OCI-LY1 (cell line): ENCODE data around the gene CCL26.
"Not testable (repeated sequence)": the region's sequence is repeated elsewhere in the genome, so short reads cannot be mapped to it uniquely, and the experiment has no call there.

Experiments used
- H2AFZ ChIP-seq: fragments of 200-600 bp; sonication (generic), shearing (Covaris generic); 2 replicates; pipeline ENCODE4 v1.6.0; 2014; ENCODE audit warnings: antibody characterized with exemption, mild to moderate bottlenecking, low read length
- H3F3A ChIP-seq: fragments of 200-600 bp; sonication (generic), shearing (Covaris generic); 2 replicates; pipeline ENCODE4 v1.6.0; 2014; ENCODE audit warnings: mild to moderate bottlenecking, antibody characterized with exemption, low read length, moderate library complexity; ENCODE audit not compliant: insufficient read depth
- H3K27ac ChIP-seq: fragments of 200-600 bp; sonication (generic); 2 replicates; pipeline ENCODE4 v1.5.1; 2014; ENCODE audit warnings: low read length, mixed run types, mild to moderate bottlenecking, low read depth; ENCODE audit not compliant: poor library complexity, severe bottlenecking
- H3K27me3 ChIP-seq: fragments of 200-600 bp; sonication (generic); 2 replicates; pipeline ENCODE4 v1.6.0; 2014; ENCODE audit warnings: antibody characterized with exemption, mild to moderate bottlenecking, low read length, moderate library complexity; ENCODE audit not compliant: insufficient read depth
- H3K36me3 ChIP-seq: fragments of 200-600 bp; sonication (generic); 2 replicates; pipeline ENCODE4 v1.6.1; 2014; ENCODE audit warnings: mild to moderate bottlenecking, antibody characterized with exemption, low read length, moderate library complexity, mixed read lengths; ENCODE audit not compliant: insufficient read depth
- H3K4me1 ChIP-seq: fragments of 200-600 bp; sonication (generic); 2 replicates; pipeline ENCODE4 v1.5.1; 2014; ENCODE audit warnings: mild to moderate bottlenecking, low read length, moderate library complexity; ENCODE audit not compliant: insufficient read depth, severe bottlenecking
- H3K4me2 ChIP-seq: fragments of 200-600 bp; sonication (generic), shearing (Covaris generic); 2 replicates; pipeline ENCODE4 v1.6.1; 2014; ENCODE audit warnings: low read length
- H3K4me3 ChIP-seq: fragments of 200-600 bp; sonication (generic); 2 replicates; pipeline ENCODE4 v1.5.1; 2014; ENCODE audit warnings: low read length, low read depth, mild to moderate bottlenecking, mixed read lengths; ENCODE audit not compliant: poor library complexity, severe bottlenecking
- H3K79me2 ChIP-seq: fragments of 200-600 bp; shearing (Covaris generic); 2 replicates; pipeline ENCODE4 v1.6.1; 2016; ENCODE audit warnings: mixed run types, low read length, mixed read lengths; ENCODE audit not compliant: insufficient read depth
- H3K9ac ChIP-seq: fragments of 200-600 bp; sonication (generic), shearing (Covaris generic); 2 replicates; pipeline ENCODE4 v1.6.1; 2014; ENCODE audit warnings: mild to moderate bottlenecking, low read length, mixed read lengths
- H3K9me2 ChIP-seq: fragments of 200-600 bp; sonication (generic), shearing (Covaris generic); 2 replicates; pipeline ENCODE4 v1.6.1; 2014; ENCODE audit warnings: low read depth, mild to moderate bottlenecking, low read length, mixed read lengths
- H3K9me3 ChIP-seq: fragments of 200-600 bp; shearing (Covaris generic); 2 replicates; pipeline ENCODE4 v1.6.1; 2014; ENCODE audit warnings: low read length, mixed read lengths
- H4K20me1 ChIP-seq: fragments of 200-600 bp; sonication (generic), shearing (Covaris generic); 2 replicates; pipeline ENCODE4 v1.6.0; 2016; ENCODE audit warnings: mild to moderate bottlenecking, low read length; ENCODE audit not compliant: insufficient read depth
- CTCF ChIP-seq: fragments of 200-600 bp; sonication (generic), shearing (Covaris generic); IDR thresholded peaks from 2 replicates; pipeline ENCODE4 v1.5.1; 2017; ENCODE audit warnings: mild to moderate bottlenecking, antibody characterized with exemption, low read length, moderate library complexity, mixed read lengths
- EZH2 ChIP-seq: fragments of 200-600 bp; sonication (generic), shearing (Covaris generic); IDR thresholded peaks from 2 replicates; pipeline ENCODE4 v1.8.0; 2017; ENCODE audit warnings: borderline replicate concordance, mixed run types, mild to moderate bottlenecking, antibody characterized with exemption, low read length, moderate library complexity, mixed read lengths

Gene CCL26

DNA sequence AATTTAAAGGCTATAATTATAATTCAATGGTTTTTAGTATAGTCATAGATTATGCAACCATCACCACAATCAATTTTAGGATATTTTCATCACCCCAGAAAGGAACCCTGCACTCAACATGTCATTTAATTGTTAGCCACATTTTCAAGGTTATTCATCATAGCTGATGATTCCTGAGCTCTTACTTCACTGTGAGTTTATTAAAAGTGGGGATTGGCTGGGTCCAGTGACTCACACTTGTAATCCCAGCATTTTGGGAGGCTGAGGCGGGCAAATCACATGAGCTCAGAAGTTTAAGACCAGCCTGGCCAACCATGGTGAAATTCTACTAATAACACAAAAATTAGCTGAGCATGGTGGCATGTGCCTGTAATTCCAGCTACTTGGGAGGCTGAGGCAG lies 787 bp downstream of the CCL26 start:
- H3K36me3 ChIP-seq = no peaks in the 10 kb centered on the region
- no peak overlapping the region for H3K9ac ChIP-seq
- H4K20me1 ChIP-seq = no peaks in the 10 kb centered on the region
- no peaks in the 10 kb centered on the region for H3K9me2 ChIP-seq
- H3F3A ChIP-seq = no peaks in the 10 kb centered on the region
- H3K27me3 ChIP-seq = 0 out of 2 replicates have a peak, but pooled peaks cover 8% of the 10 kb centered on the region
- no peak overlapping the region for H3K4me2 ChIP-seq
- no peaks in the 10 kb centered on the region for H3K4me1 ChIP-seq
- no peak overlapping the region for H3K27ac ChIP-seq
- no peaks in the 10 kb centered on the region for H3K79me2 ChIP-seq
- TF ChIP-seq CTCF (no peak), EZH2 (no peak)
- no peaks in the 10 kb centered on the region for H3K9me3 ChIP-seq
- no peak overlapping the region for H2AFZ ChIP-seq
- H3K4me3 ChIP-seq = no peak overlapping the region

DNA sequence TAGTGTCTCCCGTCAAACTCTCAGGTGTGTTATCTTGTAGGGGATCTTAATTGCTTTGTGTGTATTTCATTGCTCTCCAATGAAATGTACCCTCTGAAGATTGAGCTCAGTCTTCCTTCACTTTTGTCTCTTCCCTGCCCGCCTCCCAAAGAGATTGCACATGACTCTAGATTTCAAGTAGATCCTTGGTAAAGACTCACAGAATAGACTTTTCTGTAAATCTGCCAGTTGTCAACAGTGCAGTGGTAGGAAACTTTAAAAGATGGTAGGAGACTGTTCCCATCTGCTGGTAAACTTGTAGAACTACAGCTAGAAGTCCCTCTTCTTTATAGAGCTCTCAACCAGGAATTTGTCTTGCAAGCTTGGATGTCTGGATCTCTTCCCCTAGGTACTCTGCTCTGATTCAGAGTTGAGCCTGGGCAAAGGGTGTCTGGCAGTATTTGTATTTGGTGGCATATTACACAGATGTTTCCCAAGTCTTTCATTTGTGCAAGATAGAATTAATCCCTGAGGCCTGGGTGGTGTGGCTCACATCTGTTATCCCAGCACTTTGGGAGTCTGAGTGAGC lies 9.6 kb downstream of the CCL26 start:
- H3K27ac ChIP-seq = no peak overlapping the region
- H3K27me3 ChIP-seq = peaks cover 3% of the 10 kb centered on the region; the same call in 1 of the 2 replicates
- H3K36me3 ChIP-seq = no peaks in the 10 kb centered on the region
- H3K4me2 ChIP-seq = no peak overlapping the region
- H3K4me3 ChIP-seq = no peak overlapping the region
- no peaks in the 10 kb centered on the region for H3K4me1 ChIP-seq
- H3K9me2 ChIP-seq = no peaks in the 10 kb centered on the region
- H3K79me2 ChIP-seq = no peaks in the 10 kb centered on the region
- H4K20me1 ChIP-seq = no peaks in the 10 kb centered on the region
- H3K9me3 ChIP-seq = no peaks in the 10 kb centered on the region
- peak; percentile 80 for TF ChIP-seq CTCF
- TF ChIP-seq EZH2 = no peak
- no peak overlapping the region for H2AFZ ChIP-seq
- H3K9ac ChIP-seq = no peak overlapping the region
- H3F3A ChIP-seq = no peaks in the 10 kb centered on the region

GRCh38 chr7:75761801-75762200 lies 10.2 kb downstream of the CCL26 start:
- H2AFZ ChIP-seq, H3K4me2 ChIP-seq, H3K27me3 ChIP-seq, H4K20me1 ChIP-seq, H3K27ac ChIP-seq, H3F3A ChIP-seq, H3K4me3 ChIP-seq, H3K9me2 ChIP-seq, H3K4me1 ChIP-seq, H3K79me2 ChIP-seq, H3K9ac ChIP-seq, H3K9me3 ChIP-seq, H3K36me3 ChIP-seq: not testable (repeated sequence)

DNA sequence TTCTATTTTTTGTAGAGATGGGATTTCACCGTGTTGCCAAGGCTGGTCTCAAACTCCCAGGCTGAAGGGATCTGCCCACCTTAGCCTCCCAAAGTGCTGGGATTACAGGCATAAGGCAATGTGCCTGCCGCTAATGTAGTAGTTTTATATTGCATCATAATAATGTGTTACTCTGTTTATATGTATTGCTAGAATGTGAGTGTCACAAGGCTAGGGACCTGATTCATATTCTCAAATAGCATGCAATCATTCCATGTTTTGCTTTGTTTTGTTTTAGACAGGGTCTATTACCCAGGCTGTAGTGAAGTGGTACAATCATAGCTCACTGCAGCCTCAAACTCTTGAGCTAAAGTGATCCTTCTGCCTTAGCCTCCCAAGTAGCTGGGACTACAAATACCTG lies 13.5 kb downstream of the CCL26 start:
- no peaks in the 10 kb centered on the region for H3F3A ChIP-seq
- no peak overlapping the region for H3K4me3 ChIP-seq
- no peaks in the 10 kb centered on the region for H3K9me3 ChIP-seq
- no peak overlapping the region for H2AFZ ChIP-seq
- no peaks in the 10 kb centered on the region for H4K20me1 ChIP-seq
- H3K9ac ChIP-seq = no peak overlapping the region
- no peak overlapping the region for H3K27ac ChIP-seq
- TF ChIP-seq EZH2 = no peak
- H3K9me2 ChIP-seq = no peaks in the 10 kb centered on the region
- H3K4me1 ChIP-seq = no peaks in the 10 kb centered on the region
- H3K79me2 ChIP-seq = no peaks in the 10 kb centered on the region
- no peaks in the 10 kb centered on the region for H3K36me3 ChIP-seq
- no peak overlapping the region for H3K4me2 ChIP-seq
- H3K27me3 ChIP-seq = peaks cover 3% of the 10 kb centered on the region; the same call in 1 of the 2 replicates
